Stimulated activated CD8-positive, alpha-beta memory T cell treated with anti-CD3 and anti-CD28 coated beads, Interleukin-7, amount 100 ng/mL, for 48 hours (primary cell): ENCODE results near the gene SNX22.

Source experiments
- DNase-seq, 2 donors: peaks; one replicate each; pipeline ENCODE4 v3.0.0-alpha.2; 2020; ENCODE audit warnings: low read depth in 1 of 2; ENCODE audit errors: extremely low read depth in 1 of 2

The SNX22 gene

GRCh38 chr15:64193971-64194370 is 42.4 kb downstream of the SNX22 start:
- no peak for DNase-seq

GRCh38 chr15:64197425-64197824 is 45.9 kb downstream of the SNX22 start:
- DNase-seq: no peak

- DNase-seq: no peak
These were observed 53.7 kb downstream of the SNX22 start for GRCh38 chr15:64205202-64205601.
